ENCODE results near the gene GOPC.
A peak's percentile ranks its signal among the peaks of the same experiment; 100 is the strongest.

GOPC gene

DNA sequence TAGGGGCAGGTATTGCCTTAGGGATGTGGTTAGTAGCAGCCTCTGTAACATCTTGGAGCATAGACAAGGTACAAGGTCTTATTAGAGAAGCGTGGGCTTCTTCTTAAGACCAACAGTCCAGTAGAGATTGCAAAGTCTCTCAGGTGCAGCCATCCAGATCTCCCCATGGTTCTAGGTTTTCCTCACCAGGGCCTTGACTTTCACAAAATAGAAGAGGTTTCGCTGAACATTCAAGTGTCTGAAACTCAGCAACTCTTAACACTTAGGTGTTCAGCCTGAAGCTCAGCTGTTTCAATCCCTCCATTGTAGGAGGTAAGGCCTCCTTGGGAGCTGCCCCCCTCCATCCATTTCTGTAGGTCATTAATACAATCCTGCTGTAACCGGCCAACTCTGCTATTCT, 44.4 kb downstream of the GOPC start:
- no peak for TF ChIP-seq EZH2phosphoT487 (IDR thresholded peaks at IDR 0.05; ENCODE audit: low read depth)
- TF ChIP-seq, protein P1, sequence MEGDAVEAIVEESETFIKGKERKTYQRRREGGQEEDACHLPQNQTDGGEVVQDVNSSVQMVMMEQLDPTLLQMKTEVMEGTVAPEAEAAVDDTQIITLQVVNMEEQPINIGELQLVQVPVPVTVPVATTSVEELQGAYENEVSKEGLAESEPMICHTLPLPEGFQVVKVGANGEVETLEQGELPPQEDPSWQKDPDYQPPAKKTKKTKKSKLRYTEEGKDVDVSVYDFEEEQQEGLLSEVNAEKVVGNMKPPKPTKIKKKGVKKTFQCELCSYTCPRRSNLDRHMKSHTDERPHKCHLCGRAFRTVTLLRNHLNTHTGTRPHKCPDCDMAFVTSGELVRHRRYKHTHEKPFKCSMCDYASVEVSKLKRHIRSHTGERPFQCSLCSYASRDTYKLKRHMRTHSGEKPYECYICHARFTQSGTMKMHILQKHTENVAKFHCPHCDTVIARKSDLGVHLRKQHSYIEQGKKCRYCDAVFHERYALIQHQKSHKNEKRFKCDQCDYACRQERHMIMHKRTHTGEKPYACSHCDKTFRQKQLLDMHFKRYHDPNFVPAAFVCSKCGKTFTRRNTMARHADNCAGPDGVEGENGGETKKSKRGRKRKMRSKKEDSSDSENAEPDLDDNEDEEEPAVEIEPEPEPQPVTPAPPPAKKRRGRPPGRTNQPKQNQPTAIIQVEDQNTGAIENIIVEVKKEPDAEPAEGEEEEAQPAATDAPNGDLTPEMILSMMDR (IDR thresholded peaks at IDR 0.05; ENCODE audit: low read depth, low read length): no peak
- H2AFZ ChIP-seq (ENCODE audit: low read depth, low read length): no peak overlapping the region

DNA sequence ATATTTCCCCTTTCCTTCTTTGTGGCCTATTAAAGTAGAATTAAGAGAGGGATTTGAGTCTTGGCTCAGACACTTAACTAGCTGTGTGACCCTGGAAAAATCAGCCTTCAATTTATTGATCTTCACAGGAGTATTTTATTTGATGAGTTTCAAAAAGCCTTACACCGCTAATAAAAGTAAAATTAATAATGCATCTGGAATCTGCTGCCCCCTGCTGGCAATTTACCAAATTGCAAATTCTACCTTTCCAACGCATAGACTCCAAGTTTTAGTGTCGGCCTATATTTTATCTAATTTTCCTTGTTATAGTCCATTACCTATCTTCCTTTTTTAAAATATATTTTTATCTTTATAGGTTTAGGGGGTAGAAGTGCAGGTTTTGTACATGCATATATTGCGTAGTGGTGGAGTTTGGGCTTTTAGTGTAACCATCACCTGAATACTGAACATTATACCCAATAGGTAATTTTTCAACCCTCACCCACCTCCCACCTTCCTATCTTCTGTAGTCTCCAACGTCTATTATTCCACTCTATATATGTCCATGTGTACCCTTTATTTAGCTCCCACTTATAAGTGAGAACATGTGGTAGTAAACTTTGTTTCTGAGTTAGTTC, 46.3 kb downstream of the GOPC start:
- H3K36me3 ChIP-seq (replicated peaks; ENCODE audit: low read depth, low read length): peaks cover 9% of the 10 kb centered on the region
- H2AFZ ChIP-seq (ENCODE audit: low read depth, low read length): no peak overlapping the region
- H3K27ac ChIP-seq (ENCODE audit: low read length): no peak overlapping the region
- H4K20me1 ChIP-seq (ENCODE audit: insufficient read depth, low read length): no peaks in the 10 kb centered on the region
- H3K27me3 ChIP-seq (ENCODE audit: low read depth, low read length): no peaks in the 10 kb centered on the region
- no peak for TF ChIP-seq EZH2phosphoT487 (IDR thresholded peaks at IDR 0.05; ENCODE audit: low read depth)
- TF ChIP-seq, protein P1 (IDR thresholded peaks at IDR 0.05; ENCODE audit: low read depth, low read length): peak; percentile 64
- no peaks in the 10 kb centered on the region for H3K4me1 ChIP-seq (ENCODE audit: low read length)
- H3K4me2 ChIP-seq (ENCODE audit: low read length): peak overlapping the region; percentile 10; the same call in 1 of the 2 replicates
- H3K79me2 ChIP-seq (ENCODE audit: low read length): no peaks in the 10 kb centered on the region
- no peak overlapping the region for H3K9ac ChIP-seq (ENCODE audit: low read length)
- no peaks in the 10 kb centered on the region for H3K9me3 ChIP-seq (ENCODE audit: insufficient read depth, low read length)
- no peak overlapping the region for H3K4me3 ChIP-seq (ENCODE audit: low read length)

More for the DNA sequence above, 44.4 kb downstream of the GOPC start:
- H3K9ac ChIP-seq (ENCODE audit: low read length): no peak overlapping the region
- H3K9me3 ChIP-seq (ENCODE audit: insufficient read depth, low read length): no peaks in the 10 kb centered on the region
- no peaks in the 10 kb centered on the region for H4K20me1 ChIP-seq (ENCODE audit: insufficient read depth, low read length)
- H3K4me3 ChIP-seq (ENCODE audit: low read length): no peak overlapping the region
- no peak overlapping the region for H3K4me2 ChIP-seq (ENCODE audit: low read length)
- peaks cover 14% of the 10 kb centered on the region for H3K36me3 ChIP-seq (replicated peaks; ENCODE audit: low read depth, low read length)
- H3K79me2 ChIP-seq (ENCODE audit: low read length): no peaks in the 10 kb centered on the region
- no peaks in the 10 kb centered on the region for H3K27me3 ChIP-seq (ENCODE audit: low read depth, low read length)
- no peaks in the 10 kb centered on the region for H3K4me1 ChIP-seq (ENCODE audit: low read length)
- no peak overlapping the region for H3K27ac ChIP-seq (ENCODE audit: low read length)

DNA sequence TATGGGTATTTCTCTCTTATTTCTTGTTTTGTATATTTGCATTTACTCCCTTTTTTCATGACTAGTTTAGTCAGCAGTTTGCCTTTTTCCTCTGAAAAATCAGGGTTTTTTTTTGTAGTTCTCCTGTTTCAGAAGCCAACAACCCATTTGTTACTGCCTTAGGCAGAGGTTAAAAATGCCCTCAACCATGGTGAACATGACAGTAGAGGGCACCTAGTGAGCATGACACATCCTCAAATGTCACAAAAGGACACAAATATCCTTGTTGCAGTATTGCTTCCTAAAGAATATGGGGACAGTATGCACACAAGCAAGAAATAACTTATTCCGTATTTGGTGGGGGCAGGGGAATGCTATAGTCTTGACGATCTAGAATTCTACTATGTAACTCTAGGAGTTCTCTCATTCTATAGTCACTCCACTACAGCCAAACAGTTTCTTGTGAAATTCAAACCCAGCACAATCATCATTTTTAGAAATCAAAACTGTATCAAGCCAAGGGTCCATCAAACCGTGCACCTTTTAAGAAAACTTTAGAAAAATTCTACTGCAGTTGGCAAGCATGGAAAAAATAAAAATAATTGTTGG, 47.0 kb downstream of the GOPC start:
- Histone ChIP-seq H3K36me3 (replicated peaks; ENCODE audit: low read depth, low read length) (peaks cover 6% of the 10 kb centered on the region), H3K4me1 (ENCODE audit: low read length) (peaks cover under 1% of the 10 kb centered on the region; the same call in 1 of the 2 replicates), H3K4me3 (ENCODE audit: low read length) (no peak overlapping the region), H3K79me2 (ENCODE audit: low read length) (no peaks in the 10 kb centered on the region), H3K9me3 (ENCODE audit: insufficient read depth, low read length) (no peaks in the 10 kb centered on the region), H3K27me3 (ENCODE audit: low read depth, low read length) (no peaks in the 10 kb centered on the region), H3K9ac (ENCODE audit: low read length) (no peak overlapping the region), H3K27ac (ENCODE audit: low read length) (no peak overlapping the region), H3K4me2 (ENCODE audit: low read length) (peak overlapping the region; percentile 10; the same call in 1 of the 2 replicates), H4K20me1 (ENCODE audit: insufficient read depth, low read length) (no peaks in the 10 kb centered on the region), H2AFZ (ENCODE audit: low read depth, low read length) (no peak overlapping the region)
- TF ChIP-seq EZH2phosphoT487 (IDR thresholded peaks at IDR 0.05; ENCODE audit: low read depth): no peak
- TF ChIP-seq, protein P1 (IDR thresholded peaks at IDR 0.05; ENCODE audit: low read depth, low read length): no peak

DNA sequence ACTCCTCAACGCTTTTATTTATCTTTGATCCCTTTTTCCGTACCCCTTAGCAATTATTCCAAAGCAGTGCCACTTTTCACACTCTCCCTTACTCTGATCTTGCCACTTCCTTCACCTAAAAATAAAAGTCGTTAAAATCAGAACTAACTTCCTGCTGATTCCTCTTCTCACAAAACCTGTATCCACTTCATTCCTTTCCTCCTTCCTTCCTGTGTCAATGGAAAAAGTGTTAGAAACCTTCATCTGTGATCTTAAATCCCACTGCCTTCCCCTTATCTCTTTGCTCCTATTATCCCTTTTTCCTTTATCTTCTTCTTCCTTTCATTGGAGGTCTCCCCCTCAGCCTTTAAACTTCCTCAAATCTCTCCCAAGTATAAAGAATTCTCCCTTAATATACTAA, 49.2 kb downstream of the GOPC start:
- TF ChIP-seq, protein P1 (IDR thresholded peaks at IDR 0.05; ENCODE audit: low read depth, low read length): no peak
- no peak for TF ChIP-seq EZH2phosphoT487 (IDR thresholded peaks at IDR 0.05; ENCODE audit: low read depth)
- Histone ChIP-seq H3K4me1 (ENCODE audit: low read length) (peaks cover 22% of the 10 kb centered on the region), H2AFZ (ENCODE audit: low read depth, low read length) (no peak overlapping the region), H3K9me3 (ENCODE audit: insufficient read depth, low read length) (no peaks in the 10 kb centered on the region), H3K4me2 (ENCODE audit: low read length) (no peak overlapping the region), H3K4me3 (ENCODE audit: low read length) (no peak overlapping the region), H3K27ac (ENCODE audit: low read length) (no peak overlapping the region), H3K9ac (ENCODE audit: low read length) (no peak overlapping the region), H4K20me1 (ENCODE audit: insufficient read depth, low read length) (no peaks in the 10 kb centered on the region), H3K79me2 (ENCODE audit: low read length) (no peaks in the 10 kb centered on the region), H3K36me3 (replicated peaks; ENCODE audit: low read depth, low read length) (no peaks in the 10 kb centered on the region), H3K27me3 (ENCODE audit: low read depth, low read length) (no peaks in the 10 kb centered on the region)

All from OCI-LY3 (cell line).